CD14-positive monocyte (primary cell): Measurements from ENCODE around the gene FSCN2. TPM values are rescaled to one million over a fixed set of nuclear protein-coding genes. Genes with fewer than 3 reads are reported as not detected.

Experiments
- DNase-seq, 3 donors: peaks; one replicate each; pipeline ENCODE4 v3.0.0-alpha.2; 2011 to 2022
- H2AFZ ChIP-seq: 2 replicates; pipeline ENCODE4 v1.6.0; 2012; ENCODE audit warnings: mild to moderate bottlenecking, low read depth, low read length, inconsistent platforms; ENCODE audit not compliant: insufficient read depth, poor library complexity, severe bottlenecking
- H3K27ac ChIP-seq, 2 donors: 1 replicate in 1 of 2; 2 replicates in 1 of 2; pipeline ENCODE4 v1.5.1; 2012 to 2013; ENCODE audit warnings: low read length in 2 of 2, control low read depth in 1 of 2, inconsistent platforms in 1 of 2, low read depth in 1 of 2, mild to moderate bottlenecking in 1 of 2
- H3K27me3 ChIP-seq, 2 donors: one replicate each; pipeline versions ENCODE4 v1.6.0 to v1.6.1; 2011 to 2013; ENCODE audit warnings: low read length in 2 of 2; ENCODE audit not compliant: control insufficient read depth in 2 of 2, insufficient read depth in 2 of 2
- H3K36me3 ChIP-seq, 2 donors: replicated peaks in 1 of 2; 1 replicate in 1 of 2; 2 replicates in 1 of 2; pipeline versions ENCODE4 v1.5.1 to v1.6.1; 2012 to 2013; ENCODE audit warnings: low read length in 2 of 2, control low read depth in 1 of 2, inconsistent platforms in 1 of 2, mild to moderate bottlenecking in 1 of 2; ENCODE audit not compliant: insufficient read depth in 2 of 2, control insufficient read depth in 1 of 2
- H3K4me1 ChIP-seq, 2 donors: 1 replicate in 1 of 2; 2 replicates in 1 of 2; pipeline versions ENCODE4 v1.5.1 to v1.6.1; 2012 to 2013; ENCODE audit warnings: low read length in 2 of 2, control low read depth in 1 of 2, inconsistent platforms in 1 of 2, mild to moderate bottlenecking in 1 of 2, moderate library complexity in 1 of 2; ENCODE audit not compliant: insufficient read depth in 2 of 2, control insufficient read depth in 1 of 2
- H3K4me2 ChIP-seq: replicated peaks from 2 replicates; pipeline ENCODE3; 2012; ENCODE audit warnings: low read length, moderate library complexity, mild to moderate bottlenecking; ENCODE audit not compliant: poor library complexity, severe bottlenecking; ENCODE audit errors: extremely low read depth
- H3K4me3 ChIP-seq, 3 experiments: fragments of 200-600 bp in 1 of 3; sonication (generic) in 1 of 3; replicated peaks in 1 of 3; 1 replicate in 2 of 3; 2 replicates in 1 of 3; pipeline ENCODE4 v1.5.1; 2011 to 2013; ENCODE audit warnings: low read length in 3 of 3, mild to moderate bottlenecking in 3 of 3, control low read depth in 2 of 3, low read depth in 2 of 3, inconsistent platforms in 1 of 3, moderate library complexity in 1 of 3
- H3K79me2 ChIP-seq: 2 replicates; pipeline ENCODE4 v1.6.0; 2012; ENCODE audit warnings: mild to moderate bottlenecking, control low read depth, inconsistent platforms, low read length, moderate library complexity; ENCODE audit not compliant: insufficient read depth
- H3K9ac ChIP-seq: 2 replicates; pipeline ENCODE4 v1.6.0; 2017; ENCODE audit warnings: low read length, mild to moderate bottlenecking; ENCODE audit not compliant: insufficient read depth, poor library complexity, severe bottlenecking
- H3K9me3 ChIP-seq, 2 donors: replicated peaks in 1 of 2; 1 replicate in 1 of 2; 2 replicates in 1 of 2; pipeline versions ENCODE4 v1.5.1 to v1.6.1; 2012 to 2013; ENCODE audit warnings: low read length in 2 of 2, control low read depth in 1 of 2; ENCODE audit not compliant: control insufficient read depth in 1 of 2, insufficient read depth in 1 of 2
- H4K20me1 ChIP-seq: 2 replicates; pipeline ENCODE4 v1.6.0; 2012; ENCODE audit warnings: mild to moderate bottlenecking, low read length, control low read depth, moderate library complexity; ENCODE audit not compliant: insufficient read depth
- H3K27ac Mint-ChIP-seq, 7 donors: one replicate each; pipeline ENCODE4 v1.8.0; 2020; ENCODE audit warnings: mild to moderate bottlenecking in 7 of 7, mixed read lengths in 7 of 7, moderate library complexity in 6 of 7, inconsistent platforms in 2 of 7
- H3K27me3 Mint-ChIP-seq, 3 donors: one replicate each; pipeline ENCODE4 v1.8.0; 2021 to 2022; ENCODE audit warnings: low read depth in 3 of 3, mild to moderate bottlenecking in 3 of 3, mixed read lengths in 3 of 3, moderate library complexity in 3 of 3, inconsistent platforms in 1 of 3
- H3K36me3 Mint-ChIP-seq, 2 donors: one replicate each; pipeline ENCODE4 v1.8.0; 2020; ENCODE audit warnings: mixed read lengths in 2 of 2, inconsistent platforms in 1 of 2, mild to moderate bottlenecking in 1 of 2
- H3K4me1 Mint-ChIP-seq: one replicate; pipeline ENCODE4 v1.8.0; 2020; ENCODE audit warnings: mild to moderate bottlenecking, mixed read lengths
- H3K4me3 Mint-ChIP-seq, 2 donors: one replicate each; pipeline ENCODE4 v1.8.0; 2020; ENCODE audit warnings: mild to moderate bottlenecking in 2 of 2, mixed read lengths in 2 of 2, moderate library complexity in 1 of 2
- H3K9me3 Mint-ChIP-seq, 7 donors: one replicate each; pipeline ENCODE4 v1.8.0; 2020 to 2022; ENCODE audit warnings: mixed read lengths in 7 of 7, mild to moderate bottlenecking in 6 of 7, moderate library complexity in 6 of 7, inconsistent platforms in 2 of 7
- WGBS: methylation state at CpG from one replicate; pipeline ENCODE4 v1.1.5; 2013; ENCODE audit warnings: missing lambda C conversion rate; ENCODE audit not compliant: insufficient coverage; 5-methylcytosine and 5-hydroxymethylcytosine counted together
- intact Hi-C, 2 donors: fragments of 100-400 bp; cut with micrococcal nuclease; formaldehyde crosslinking; loops; one replicate each; pipeline versions ENCODE4 v1.15.0 to v1.15.1; 2023
- polyA plus RNA-seq, 3 donors: library from polyadenylated mRNA; depleted of rRNA in 1 of 3; unstranded in 2 of 3; stranded (reverse) in 1 of 3; fragments of 300-500 nt in 2 of 3; fragments of >200 nt in 1 of 3; fragmentation: Illumina TruSeq in 2 of 3; gene quantifications; 1 replicate in 2 of 3; 2 replicates in 1 of 3; pipeline ENCODE4 v1.2.3, GENCODE V29; 2012 to 2021
- TF ChIP-seq, protein P1 (sequence below): fragments of 200-600 bp; IDR thresholded peaks from one replicate; pipeline ENCODE4 v1.8.0; 2022; ENCODE audit warnings: antibody characterized with exemption, mild to moderate bottlenecking

Gene FSCN2
- polyA plus RNA-seq, 3 donors = 0.07 TPM; not detected in 2

DNA sequence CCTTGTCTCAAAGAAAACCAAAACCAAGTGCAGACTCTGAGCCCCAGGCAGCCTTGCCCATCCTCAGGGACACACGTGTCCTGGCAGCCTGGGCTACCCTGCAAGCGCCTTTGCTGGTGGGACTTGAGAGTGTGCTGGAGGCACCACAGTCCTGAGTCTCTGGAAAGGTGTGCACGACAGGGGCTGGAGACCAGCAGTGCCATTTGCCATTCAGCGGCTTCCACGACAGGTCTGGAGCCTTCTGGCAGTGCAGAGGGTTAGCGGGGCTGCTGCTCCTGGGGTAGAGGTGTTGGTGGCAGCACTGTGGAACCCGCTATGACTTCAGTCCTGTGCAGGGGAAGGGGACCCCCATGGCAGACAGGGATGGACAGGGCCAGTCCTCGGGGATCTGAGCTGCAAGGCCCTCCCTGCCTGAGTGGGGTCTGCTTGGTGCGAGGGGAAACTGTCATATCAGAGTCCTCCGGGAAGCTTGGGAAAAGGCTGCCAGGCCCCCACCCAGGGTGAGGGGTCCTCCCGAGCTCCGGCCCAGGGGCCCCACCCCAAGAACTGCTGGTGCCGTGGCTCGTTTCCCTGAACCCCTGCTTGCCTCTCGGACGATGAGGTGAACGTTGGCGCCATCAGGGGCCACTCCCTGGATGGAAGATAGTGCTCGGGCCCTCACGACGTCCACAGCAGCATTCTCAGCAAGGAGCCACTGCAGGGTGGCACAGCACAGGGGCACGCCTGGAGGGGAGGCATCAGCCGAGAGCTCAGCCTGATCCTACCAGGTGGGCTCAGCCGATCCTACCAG lies 17.2 kb downstream of the FSCN2 start:
- intact Hi-C loops = no loop called here
- no peaks in the 10 kb centered on the region for H3K27me3 Mint-ChIP-seq
- DNase-seq = no peak
- Histone ChIP-seq H3K27ac (no peak overlapping the region), H3K36me3 (peaks cover 86 to 92% of the 10 kb centered on the region in 2 donors), H3K4me2 (no peak overlapping the region), H2AFZ (no peak overlapping the region), H3K4me1 (no peaks in the 10 kb centered on the region), H3K79me2 (peaks cover 14% of the 10 kb centered on the region), H3K9ac (no peak overlapping the region), H3K27me3 (no peaks in the 10 kb centered on the region), H3K9me3 (no peaks in the 10 kb centered on the region), H3K4me3 (no peak overlapping the region), H4K20me1 (peaks cover 10% of the 10 kb centered on the region)
- H3K27ac Mint-ChIP-seq = no peak overlapping the region
- WGBS = 95% methylated on average over 24 of the region's 24 CpGs
- H3K36me3 Mint-ChIP-seq = peaks cover 57 to 96% of the 10 kb centered on the region in 2 donors
- H3K9me3 Mint-ChIP-seq = no peaks in the 10 kb centered on the region
- TF ChIP-seq, protein P1, sequence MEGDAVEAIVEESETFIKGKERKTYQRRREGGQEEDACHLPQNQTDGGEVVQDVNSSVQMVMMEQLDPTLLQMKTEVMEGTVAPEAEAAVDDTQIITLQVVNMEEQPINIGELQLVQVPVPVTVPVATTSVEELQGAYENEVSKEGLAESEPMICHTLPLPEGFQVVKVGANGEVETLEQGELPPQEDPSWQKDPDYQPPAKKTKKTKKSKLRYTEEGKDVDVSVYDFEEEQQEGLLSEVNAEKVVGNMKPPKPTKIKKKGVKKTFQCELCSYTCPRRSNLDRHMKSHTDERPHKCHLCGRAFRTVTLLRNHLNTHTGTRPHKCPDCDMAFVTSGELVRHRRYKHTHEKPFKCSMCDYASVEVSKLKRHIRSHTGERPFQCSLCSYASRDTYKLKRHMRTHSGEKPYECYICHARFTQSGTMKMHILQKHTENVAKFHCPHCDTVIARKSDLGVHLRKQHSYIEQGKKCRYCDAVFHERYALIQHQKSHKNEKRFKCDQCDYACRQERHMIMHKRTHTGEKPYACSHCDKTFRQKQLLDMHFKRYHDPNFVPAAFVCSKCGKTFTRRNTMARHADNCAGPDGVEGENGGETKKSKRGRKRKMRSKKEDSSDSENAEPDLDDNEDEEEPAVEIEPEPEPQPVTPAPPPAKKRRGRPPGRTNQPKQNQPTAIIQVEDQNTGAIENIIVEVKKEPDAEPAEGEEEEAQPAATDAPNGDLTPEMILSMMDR = no peak
- no peak overlapping the region for H3K4me3 Mint-ChIP-seq
- H3K4me1 Mint-ChIP-seq = peaks cover 3% of the 10 kb centered on the region

DNA sequence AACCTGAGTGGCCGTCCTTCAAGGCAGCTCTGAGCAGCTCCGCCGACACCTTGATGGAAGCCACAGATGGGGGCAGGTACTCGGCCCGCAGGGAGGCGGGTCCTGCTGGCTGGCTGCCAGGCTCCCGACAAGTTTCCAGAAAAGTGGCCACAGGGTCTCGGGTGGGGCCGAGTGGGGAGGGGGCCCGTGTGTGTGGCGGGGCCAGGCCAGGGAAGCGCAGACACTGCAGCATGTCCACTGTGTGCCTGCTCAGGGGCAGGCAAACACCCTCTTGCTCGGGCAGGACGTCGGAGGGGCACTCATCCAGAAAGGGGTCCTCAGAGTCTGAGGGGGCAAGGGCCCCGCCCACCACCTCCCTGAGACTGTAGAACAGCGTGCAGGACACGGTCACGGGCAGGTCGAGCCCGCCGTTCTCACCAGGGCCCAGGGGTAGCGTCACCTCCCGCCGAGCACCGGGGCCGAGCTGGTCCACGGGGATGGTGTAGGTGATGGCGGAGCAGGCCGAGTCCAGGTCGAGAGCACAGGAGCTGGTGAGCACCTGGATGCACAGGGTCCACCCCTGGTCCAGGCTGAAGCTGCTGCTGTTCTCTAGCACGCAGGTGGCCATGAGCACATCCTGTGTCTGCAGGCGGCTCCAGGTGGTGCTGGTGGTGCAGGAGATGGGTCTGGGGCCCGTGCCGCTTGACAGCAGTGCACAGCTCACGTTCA lies 18.9 kb downstream of the FSCN2 start:
- peaks cover 0 to 1% (median 0%) of the 10 kb centered on the region in 3 donors for H3K27me3 Mint-ChIP-seq
- Histone ChIP-seq H3K4me2 (no peak overlapping the region), H3K79me2 (peaks cover 31% of the 10 kb centered on the region), H3K9ac (no peak overlapping the region), H3K27me3 (no peaks in the 10 kb centered on the region), H3K9me3 (no peaks in the 10 kb centered on the region), H3K36me3 (peaks cover 77 to 81% of the 10 kb centered on the region in 2 donors), H3K4me3 (no peak overlapping the region), H4K20me1 (peaks cover 15% of the 10 kb centered on the region), H3K27ac (no peak overlapping the region), H3K4me1 (peaks cover 11 to 13% of the 10 kb centered on the region in 2 donors), H2AFZ (no peak overlapping the region)
- peaks cover 0 to 2% (median 0%) of the 10 kb centered on the region in 7 donors for H3K9me3 Mint-ChIP-seq
- no peak overlapping the region for H3K27ac Mint-ChIP-seq
- peaks cover 49 to 90% of the 10 kb centered on the region in 2 donors for H3K36me3 Mint-ChIP-seq
- intact Hi-C loops = no loop called here
- no peak for DNase-seq
- H3K4me1 Mint-ChIP-seq = peaks cover 11% of the 10 kb centered on the region
- TF ChIP-seq, protein P1 = no peak
- WGBS = 95% methylated on average over 36 of the region's 36 CpGs
- H3K4me3 Mint-ChIP-seq = no peak overlapping the region
